GM21515 (cell line): ENCODE measurements around the gene LIMS1.
"Not testable (repeated sequence)": the region's sequence is repeated elsewhere in the genome, so short reads cannot be mapped to it uniquely, and the experiment has no call there.

ENCODE experiments used
- ATAC-seq: cut with Tn5 transposase; IDR thresholded peaks from one replicate; pipeline ENCODE4 v1.9.1; 2021; ENCODE audit not compliant: unreplicated experiment

LIMS1 gene

DNA sequence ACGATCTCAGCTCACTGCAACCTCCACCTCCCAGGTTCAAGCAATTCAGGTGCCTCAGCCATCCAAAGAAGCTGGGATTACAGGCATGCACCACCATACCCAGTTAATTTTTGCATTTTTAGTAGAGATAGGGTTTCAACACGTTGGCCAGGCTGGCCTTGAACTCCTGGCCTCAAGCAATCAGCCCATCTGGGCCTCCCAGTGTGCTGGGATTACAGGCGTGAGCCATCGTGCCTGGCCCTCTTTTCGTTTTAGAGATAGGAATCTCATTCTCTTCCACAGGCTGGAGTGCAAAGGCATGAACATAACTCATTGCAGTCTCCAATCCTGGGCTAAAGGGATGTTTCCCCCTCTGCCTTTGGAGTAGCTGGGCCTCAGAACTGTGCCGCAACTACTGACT lies 182.7 kb downstream of the LIMS1 start:
- ATAC-seq = not testable (repeated sequence)

DNA sequence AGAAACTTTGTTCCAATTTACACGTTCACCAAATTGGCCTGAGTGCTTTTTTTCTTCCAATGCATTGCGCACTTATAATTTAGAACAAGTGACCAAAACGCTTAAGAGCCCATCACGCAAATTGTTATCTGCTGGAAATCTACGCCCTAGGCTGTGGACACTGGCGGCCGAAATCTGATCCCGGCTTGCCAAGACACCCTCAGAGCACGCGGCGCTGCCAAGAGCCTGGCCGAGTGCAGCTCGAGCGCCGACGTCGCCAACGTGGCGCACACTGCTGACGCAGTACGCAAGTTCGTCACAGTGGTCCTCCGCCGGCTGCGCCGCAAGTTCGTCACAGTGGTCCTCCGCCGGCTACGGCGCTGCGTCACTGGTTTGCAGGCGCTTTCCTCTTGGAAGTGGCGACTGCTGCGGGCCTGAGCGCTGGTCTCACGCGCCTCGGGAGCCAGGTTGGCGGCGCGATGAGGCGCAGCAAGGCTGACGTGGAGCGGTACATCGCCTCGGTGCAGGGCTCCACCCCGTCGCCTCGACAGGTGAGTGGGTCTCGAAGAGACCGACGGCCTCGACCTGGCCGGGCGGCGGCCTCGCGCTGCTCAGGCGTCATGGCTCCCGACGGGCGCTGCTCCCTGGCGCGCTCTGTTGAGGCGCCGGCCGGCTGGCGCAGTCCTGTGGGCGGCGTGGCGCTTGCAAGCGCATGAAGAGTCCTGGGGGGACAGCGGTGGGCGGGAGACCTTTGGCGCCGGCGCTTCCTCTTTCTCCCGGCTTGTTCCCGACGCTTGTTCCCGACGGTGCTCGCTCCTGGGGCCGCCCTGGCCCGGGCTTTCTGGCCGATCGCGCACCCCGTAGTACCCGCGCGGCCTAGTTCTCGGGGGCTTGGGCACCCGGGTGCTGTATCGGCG lies 185.1 kb downstream of the LIMS1 start, which contains the start of gene RANBP2:
Gene RANBP2 (plus strand): TSS at position 334 of the 896 bp plus-strand sequence. CDS start 125 bp downstream, at position 459.
- ATAC-seq = peak; percentile 99

DNA sequence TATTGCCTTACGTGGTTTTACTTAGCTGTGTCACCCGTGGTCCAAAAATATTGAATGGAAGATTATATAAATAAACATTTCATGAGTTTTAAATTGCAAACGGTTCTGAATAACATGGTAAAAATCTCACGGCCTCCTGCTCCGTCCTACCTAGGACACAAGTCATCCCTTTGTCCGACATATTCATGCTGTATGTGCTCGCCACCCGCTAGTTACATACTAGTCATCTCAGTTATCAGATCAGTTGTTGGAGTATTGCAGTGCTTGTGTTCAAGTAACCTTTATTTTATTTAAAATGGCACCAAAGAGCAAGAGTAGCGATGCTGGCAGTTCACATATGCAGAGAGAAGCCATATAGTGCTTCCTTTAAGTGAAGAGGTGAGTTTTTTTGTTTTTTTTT lies 191.8 kb downstream of the LIMS1 start:
- not testable (repeated sequence) for ATAC-seq

DNA sequence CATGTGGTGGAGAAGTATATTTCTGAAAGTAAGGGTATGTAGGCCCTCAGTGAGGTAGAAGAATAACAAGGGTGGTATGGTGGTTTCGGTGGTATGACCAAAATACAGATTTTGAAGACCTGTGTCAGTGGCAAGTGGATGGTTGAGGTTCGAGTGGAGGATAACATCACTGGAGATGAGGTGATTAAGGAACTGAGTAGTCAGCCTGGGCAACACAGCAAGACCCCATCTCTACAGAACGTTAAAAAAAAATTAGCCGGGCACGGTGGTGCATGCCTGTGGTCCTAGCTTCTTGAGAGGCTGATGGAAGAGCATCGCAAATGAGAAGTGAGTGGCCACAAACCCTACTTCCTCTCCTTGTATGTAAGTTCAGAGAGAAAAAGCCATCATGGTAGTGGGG lies 200.4 kb downstream of the LIMS1 start:
- ATAC-seq = not testable (repeated sequence)
